DND-41 (cell line): ENCODE data around the gene TM2D1.

ENCODE experiments used
- ATAC-seq: fragments of 200-7000 bp; cut with Tn5 transposase; 3 replicates; pipeline ENCODE4 v1.9.1; 2021; ENCODE audit warnings: low read depth; ENCODE audit not compliant: insufficient read depth
- DNase-seq: peaks from one replicate; pipeline ENCODE4 v3.0.0-alpha.2; 2020
- H2AFZ ChIP-seq: 2 replicates; pipeline ENCODE4 v1.6.0; 2012; ENCODE audit warnings: low read depth, low read length
- H3K27ac ChIP-seq: 2 replicates; pipeline ENCODE4 v1.5.1; 2012; ENCODE audit warnings: low read length, inconsistent platforms
- H3K27me3 ChIP-seq: fragments of 200-600 bp; sonication (generic); 2 replicates; pipeline ENCODE4 v1.6.0; 2012; ENCODE audit warnings: low read length, mild to moderate bottlenecking, inconsistent platforms; ENCODE audit not compliant: insufficient read depth, poor library complexity
- H3K36me3 ChIP-seq: 2 replicates; pipeline ENCODE4 v1.5.1; 2012; ENCODE audit warnings: low read length, inconsistent platforms; ENCODE audit not compliant: insufficient read depth
- H3K4me1 ChIP-seq: 2 replicates; pipeline ENCODE4 v1.5.1; 2012; ENCODE audit warnings: mild to moderate bottlenecking, low read length; ENCODE audit not compliant: insufficient read depth
- H3K4me2 ChIP-seq: 2 replicates; pipeline ENCODE4 v1.6.0; 2012; ENCODE audit warnings: mild to moderate bottlenecking, moderate library complexity, low read length, inconsistent platforms; ENCODE audit not compliant: insufficient read depth
- H3K4me3 ChIP-seq, 2 experiments: fragments of 200-600 bp in 1 of 2; shearing (Covaris generic) in 1 of 2; 2 replicates each; pipeline ENCODE4 v1.5.1; 2012 to 2016; ENCODE audit warnings: inconsistent platforms in 2 of 2, low read length in 2 of 2, mild to moderate bottlenecking in 2 of 2, low read depth in 1 of 2, moderate library complexity in 1 of 2
- H3K79me2 ChIP-seq: 2 replicates; pipeline ENCODE4 v1.6.0; 2012; ENCODE audit warnings: low read length, inconsistent platforms; ENCODE audit not compliant: insufficient read depth
- H3K9ac ChIP-seq: 2 replicates; pipeline ENCODE4 v1.6.0; 2012; ENCODE audit warnings: low read depth, mild to moderate bottlenecking, inconsistent platforms, low read length, moderate library complexity
- H3K9me3 ChIP-seq: 2 replicates; pipeline ENCODE4 v1.5.1; 2012; ENCODE audit warnings: low read length, moderate library complexity, mild to moderate bottlenecking, inconsistent platforms; ENCODE audit not compliant: insufficient read depth, severe bottlenecking
- H4K20me1 ChIP-seq: 2 replicates; pipeline ENCODE4 v1.6.0; 2012; ENCODE audit warnings: low read length; ENCODE audit not compliant: insufficient read depth
- EZH2 ChIP-seq: IDR thresholded peaks from 3 replicates; pipeline ENCODE4 v1.6.1; 2012; ENCODE audit warnings: borderline replicate concordance, low read depth, mild to moderate bottlenecking, moderate library complexity, low read length, inconsistent platforms; ENCODE audit not compliant: severe bottlenecking
- TF ChIP-seq, protein P1 (sequence below): IDR thresholded peaks from 2 replicates; pipeline ENCODE4 v1.5.1; 2012; ENCODE audit warnings: borderline replicate concordance, low read length, moderate library complexity, mild to moderate bottlenecking; ENCODE audit not compliant: poor library complexity, severe bottlenecking; ENCODE audit errors: extremely low read depth

The TM2D1 gene

DNA sequence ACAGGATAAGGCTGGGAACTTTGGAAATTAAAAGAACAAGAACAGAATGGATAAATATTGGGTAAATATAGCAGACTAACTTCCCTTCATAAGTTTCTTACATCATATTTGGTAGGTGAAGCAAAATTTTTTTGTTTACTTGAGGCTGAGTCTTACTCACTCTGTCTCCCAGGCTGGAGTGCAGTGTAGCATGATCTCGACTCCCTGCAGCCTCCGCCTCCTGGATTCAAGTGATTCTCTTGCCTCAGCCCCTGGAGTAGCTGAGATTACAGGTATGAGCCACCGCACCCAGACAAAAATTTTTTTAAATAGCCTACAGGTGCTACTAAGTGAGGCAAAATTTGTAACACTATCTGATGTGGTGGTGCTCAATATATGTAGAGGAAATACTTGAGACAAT is 50.7 kb downstream of the TM2D1 start:
- Histone ChIP-seq H3K27me3 (no peaks in the 10 kb centered on the region), H3K27ac (no peak overlapping the region), H3K9ac (no peak overlapping the region), H2AFZ (no peak overlapping the region), H3K4me2 (no peak overlapping the region), H4K20me1 (no peaks in the 10 kb centered on the region), H3K36me3 (no peaks in the 10 kb centered on the region), H3K4me3 (no peak overlapping the region), H3K4me1 (no peaks in the 10 kb centered on the region), H3K9me3 (no peaks in the 10 kb centered on the region), H3K79me2 (no peaks in the 10 kb centered on the region)
- TF ChIP-seq, protein P1, sequence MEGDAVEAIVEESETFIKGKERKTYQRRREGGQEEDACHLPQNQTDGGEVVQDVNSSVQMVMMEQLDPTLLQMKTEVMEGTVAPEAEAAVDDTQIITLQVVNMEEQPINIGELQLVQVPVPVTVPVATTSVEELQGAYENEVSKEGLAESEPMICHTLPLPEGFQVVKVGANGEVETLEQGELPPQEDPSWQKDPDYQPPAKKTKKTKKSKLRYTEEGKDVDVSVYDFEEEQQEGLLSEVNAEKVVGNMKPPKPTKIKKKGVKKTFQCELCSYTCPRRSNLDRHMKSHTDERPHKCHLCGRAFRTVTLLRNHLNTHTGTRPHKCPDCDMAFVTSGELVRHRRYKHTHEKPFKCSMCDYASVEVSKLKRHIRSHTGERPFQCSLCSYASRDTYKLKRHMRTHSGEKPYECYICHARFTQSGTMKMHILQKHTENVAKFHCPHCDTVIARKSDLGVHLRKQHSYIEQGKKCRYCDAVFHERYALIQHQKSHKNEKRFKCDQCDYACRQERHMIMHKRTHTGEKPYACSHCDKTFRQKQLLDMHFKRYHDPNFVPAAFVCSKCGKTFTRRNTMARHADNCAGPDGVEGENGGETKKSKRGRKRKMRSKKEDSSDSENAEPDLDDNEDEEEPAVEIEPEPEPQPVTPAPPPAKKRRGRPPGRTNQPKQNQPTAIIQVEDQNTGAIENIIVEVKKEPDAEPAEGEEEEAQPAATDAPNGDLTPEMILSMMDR = no peak
- no peak for TF ChIP-seq EZH2
- ATAC-seq (no peak), DNase-seq (no peak)

DNA sequence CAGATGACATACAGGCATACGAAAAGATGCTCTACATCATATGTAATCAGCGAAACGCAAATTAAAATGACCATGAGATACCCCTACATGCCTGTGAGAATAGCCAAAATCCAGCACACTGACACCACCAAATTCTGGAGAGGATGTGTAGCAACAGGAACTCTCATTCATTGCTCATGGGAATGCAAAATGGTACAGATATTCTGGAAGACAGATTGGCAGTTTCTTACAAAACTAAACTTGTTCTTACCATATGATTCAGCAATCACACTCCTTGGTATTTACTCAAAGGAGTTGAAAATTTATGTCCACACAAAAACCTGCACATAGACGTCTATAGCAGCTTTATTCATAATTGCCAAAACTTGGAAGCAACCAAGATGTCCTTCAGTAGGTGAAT is 52.6 kb downstream of the TM2D1 start:
- no peaks in the 10 kb centered on the region for H3K27me3 ChIP-seq
- no peak overlapping the region for H3K27ac ChIP-seq
- no peaks in the 10 kb centered on the region for H3K4me1 ChIP-seq
- H4K20me1 ChIP-seq = no peaks in the 10 kb centered on the region
- DNase-seq (no peak), ATAC-seq (no peak)
- no peaks in the 10 kb centered on the region for H3K36me3 ChIP-seq
- H3K79me2 ChIP-seq = no peaks in the 10 kb centered on the region
- no peak overlapping the region for H2AFZ ChIP-seq
- no peak overlapping the region for H3K4me3 ChIP-seq
- no peaks in the 10 kb centered on the region for H3K9me3 ChIP-seq
- no peak overlapping the region for H3K4me2 ChIP-seq
- TF ChIP-seq, protein P1 = no peak
- no peak for TF ChIP-seq EZH2
- no peak overlapping the region for H3K9ac ChIP-seq

DNA sequence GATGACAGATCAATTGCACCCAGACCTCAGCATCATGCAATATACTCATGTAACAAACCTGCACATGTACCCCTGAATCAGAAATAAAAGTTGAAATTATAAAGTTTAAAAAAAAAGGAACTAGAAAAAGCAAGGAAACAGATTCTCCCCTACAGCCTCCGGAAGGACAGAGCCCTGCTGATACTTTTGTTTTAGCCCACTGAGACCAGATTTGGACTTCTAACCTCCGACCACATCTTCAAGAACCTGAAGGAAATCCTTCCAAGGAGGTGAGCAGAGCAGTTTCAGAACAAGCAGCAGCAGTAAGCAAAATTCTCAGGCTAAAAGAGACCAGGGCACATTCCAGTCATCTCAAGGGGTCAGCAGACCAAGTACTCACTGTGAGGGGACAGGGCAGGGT is 54.5 kb downstream of the TM2D1 start:
- Histone ChIP-seq H3K27ac (no peak overlapping the region), H4K20me1 (no peaks in the 10 kb centered on the region), H3K4me1 (no peaks in the 10 kb centered on the region), H3K27me3 (no peaks in the 10 kb centered on the region), H3K36me3 (no peaks in the 10 kb centered on the region), H3K4me2 (no peak overlapping the region), H3K9ac (no peak overlapping the region), H3K4me3 (no peak overlapping the region), H3K9me3 (no peaks in the 10 kb centered on the region), H2AFZ (no peak overlapping the region), H3K79me2 (no peaks in the 10 kb centered on the region)
- TF ChIP-seq EZH2 = no peak
- TF ChIP-seq, protein P1 = no peak
- ATAC-seq (no peak), DNase-seq (no peak)

DNA sequence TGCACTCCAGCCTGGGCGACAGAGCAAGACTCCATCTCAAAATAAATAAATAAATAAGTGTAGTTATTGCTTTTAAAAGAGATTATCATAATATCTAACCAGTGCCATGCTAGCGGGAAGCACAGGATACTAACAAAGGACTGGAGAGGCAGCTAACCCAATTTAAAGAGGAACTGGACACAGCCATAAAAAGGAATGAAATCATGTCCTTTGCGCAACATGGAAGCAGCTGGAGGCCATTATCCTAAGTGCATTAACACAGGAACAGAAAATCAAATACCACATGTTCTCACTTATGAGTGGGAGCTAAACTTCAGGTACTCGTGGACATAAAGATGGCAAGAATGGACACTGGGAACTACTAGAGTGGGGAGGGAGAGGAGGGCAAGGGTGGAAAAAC is 54.9 kb downstream of the TM2D1 start:
- Histone ChIP-seq H3K79me2 (no peaks in the 10 kb centered on the region), H3K9ac (no peak overlapping the region), H3K36me3 (no peaks in the 10 kb centered on the region), H3K4me3 (no peak overlapping the region), H3K27me3 (no peaks in the 10 kb centered on the region), H3K27ac (no peak overlapping the region), H3K9me3 (no peaks in the 10 kb centered on the region), H3K4me2 (no peak overlapping the region), H3K4me1 (no peaks in the 10 kb centered on the region), H2AFZ (no peak overlapping the region), H4K20me1 (no peaks in the 10 kb centered on the region)
- no peak for TF ChIP-seq EZH2
- TF ChIP-seq, protein P1 = no peak
- DNase-seq (no peak), ATAC-seq (no peak)
